ENCODE measurements around the gene ZBTB7C.

- TF ChIP-seq CTCF (IDR thresholded peaks at IDR 0.05; ENCODE audit: borderline replicate concordance, extremely low read depth, low read length, poor library complexity, severe bottlenecking) (no peak), EZH2 (IDR thresholded peaks at IDR 0.05; ENCODE audit: borderline replicate concordance, low read depth, low read length, severe bottlenecking) (no peak)
Observed at GRCh38 chr18:48302736-48303135, 106.4 kb downstream of the ZBTB7C start.
